BE2C (cell line): ENCODE data around the gene CCL25.
"Not testable (repeated sequence)": the region's sequence is repeated elsewhere in the genome, so short reads cannot be mapped to it uniquely, and the experiment has no call there.

Experiments
- DNase-seq: peaks from one replicate; pipeline ENCODE4 v3.0.0-alpha.2; 2020
- H3K27me3 ChIP-seq: fragments of 250-450 bp; sonication (Bioruptor Pico); 2 replicates; pipeline ENCODE4 v1.5.1; 2020; ENCODE audit warnings: mild to moderate bottlenecking
- H3K36me3 ChIP-seq: fragments of 250-450 bp; sonication (Bioruptor Pico); 2 replicates; pipeline ENCODE4 v1.5.1; 2020; ENCODE audit warnings: mild to moderate bottlenecking
- H3K4me1 ChIP-seq: fragments of 250-450 bp; sonication (Bioruptor Pico); 2 replicates; pipeline ENCODE4 v1.5.1; 2020
- H3K4me3 ChIP-seq: 2 replicates; pipeline ENCODE4 v1.5.1; 2011; ENCODE audit warnings: low read depth, low read length
- H3K9me3 ChIP-seq: fragments of 250-450 bp; sonication (Bioruptor Pico); 2 replicates; pipeline ENCODE4 v1.5.1; 2020
- TF ChIP-seq, protein P1 (sequence below): IDR thresholded peaks from 2 replicates; pipeline ENCODE4 v1.5.1; 2012; ENCODE audit warnings: mild to moderate bottlenecking, low read depth, low read length

CCL25 gene

DNA sequence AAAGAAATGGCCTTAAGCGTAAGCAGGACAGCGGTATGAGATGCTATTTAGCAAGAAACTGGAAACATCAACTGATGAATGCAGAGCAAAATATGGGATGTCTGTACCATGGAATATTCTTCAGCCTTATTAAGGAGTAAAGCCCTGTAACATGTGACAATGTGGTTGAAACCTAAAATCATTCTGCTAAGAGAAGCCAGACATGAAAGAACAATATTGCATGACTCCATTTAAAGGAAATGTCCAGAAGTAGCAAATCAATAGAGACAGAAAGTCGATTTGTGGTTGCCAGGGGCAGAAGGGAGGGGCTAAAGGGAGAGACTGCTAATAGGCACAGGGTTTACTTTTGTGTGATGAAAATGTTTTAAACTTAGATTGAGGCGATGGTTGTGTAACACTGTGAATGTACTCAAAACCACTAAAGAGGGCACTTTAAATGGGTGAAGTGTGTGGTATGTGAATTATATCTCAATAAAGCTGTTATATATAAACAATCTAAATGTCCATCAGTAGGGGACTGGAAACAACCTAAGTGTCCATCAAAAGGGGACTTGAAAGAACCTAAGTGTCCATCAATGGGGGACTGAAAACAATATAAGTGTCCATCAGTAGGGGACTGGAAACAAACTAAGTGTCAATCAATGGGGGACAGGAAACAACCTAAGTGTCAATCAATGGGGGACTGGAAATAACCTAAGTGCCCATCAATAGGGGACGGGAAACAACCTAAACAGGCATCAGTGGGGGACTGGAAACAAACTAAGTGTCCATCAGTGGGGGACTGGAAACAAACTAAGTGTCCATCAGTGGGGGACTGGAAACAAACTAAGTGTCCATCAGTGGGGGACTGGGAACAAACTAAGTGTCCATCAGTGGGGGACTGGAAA, 45.4 kb downstream of the CCL25 start:
- Histone ChIP-seq H3K4me3 (no peak overlapping the region), H3K9me3 (peaks cover 5% of the 10 kb centered on the region; the same call in 1 of the 2 replicates), H3K36me3 (no peaks in the 10 kb centered on the region), H3K4me1 (no peaks in the 10 kb centered on the region), H3K27me3 (no peaks in the 10 kb centered on the region)
- DNase-seq, result no peak
- TF ChIP-seq, protein P1, sequence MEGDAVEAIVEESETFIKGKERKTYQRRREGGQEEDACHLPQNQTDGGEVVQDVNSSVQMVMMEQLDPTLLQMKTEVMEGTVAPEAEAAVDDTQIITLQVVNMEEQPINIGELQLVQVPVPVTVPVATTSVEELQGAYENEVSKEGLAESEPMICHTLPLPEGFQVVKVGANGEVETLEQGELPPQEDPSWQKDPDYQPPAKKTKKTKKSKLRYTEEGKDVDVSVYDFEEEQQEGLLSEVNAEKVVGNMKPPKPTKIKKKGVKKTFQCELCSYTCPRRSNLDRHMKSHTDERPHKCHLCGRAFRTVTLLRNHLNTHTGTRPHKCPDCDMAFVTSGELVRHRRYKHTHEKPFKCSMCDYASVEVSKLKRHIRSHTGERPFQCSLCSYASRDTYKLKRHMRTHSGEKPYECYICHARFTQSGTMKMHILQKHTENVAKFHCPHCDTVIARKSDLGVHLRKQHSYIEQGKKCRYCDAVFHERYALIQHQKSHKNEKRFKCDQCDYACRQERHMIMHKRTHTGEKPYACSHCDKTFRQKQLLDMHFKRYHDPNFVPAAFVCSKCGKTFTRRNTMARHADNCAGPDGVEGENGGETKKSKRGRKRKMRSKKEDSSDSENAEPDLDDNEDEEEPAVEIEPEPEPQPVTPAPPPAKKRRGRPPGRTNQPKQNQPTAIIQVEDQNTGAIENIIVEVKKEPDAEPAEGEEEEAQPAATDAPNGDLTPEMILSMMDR, result no peak

DNA sequence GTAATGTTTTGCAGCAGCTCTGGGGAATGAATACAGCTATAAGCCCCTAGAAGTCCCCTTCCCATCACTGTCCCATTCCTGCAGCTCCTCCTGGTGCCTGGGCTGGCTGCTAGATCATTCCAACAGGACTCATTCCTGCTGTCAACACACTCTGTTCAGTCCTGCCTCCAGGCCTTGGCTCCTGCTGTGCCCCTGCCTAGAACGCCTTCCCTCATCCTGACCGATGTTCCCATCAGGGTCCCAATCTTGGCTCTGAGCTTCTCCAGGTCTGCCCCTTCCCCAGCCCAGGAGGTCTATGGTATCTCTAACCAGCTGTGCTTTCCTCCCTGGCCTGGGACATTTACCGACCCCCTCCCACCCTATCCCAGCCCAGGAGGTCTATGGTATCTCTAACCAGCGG, 48.8 kb downstream of the CCL25 start:
- Histone ChIP-seq H3K4me3 (no peak overlapping the region), H3K27me3 (no peaks in the 10 kb centered on the region), H3K36me3 (no peaks in the 10 kb centered on the region), H3K4me1 (no peaks in the 10 kb centered on the region), H3K9me3 (peaks cover under 1% of the 10 kb centered on the region; the same call in 1 of the 2 replicates)
- DNase-seq, result no peak
- TF ChIP-seq, protein P1, result no peak

DNA sequence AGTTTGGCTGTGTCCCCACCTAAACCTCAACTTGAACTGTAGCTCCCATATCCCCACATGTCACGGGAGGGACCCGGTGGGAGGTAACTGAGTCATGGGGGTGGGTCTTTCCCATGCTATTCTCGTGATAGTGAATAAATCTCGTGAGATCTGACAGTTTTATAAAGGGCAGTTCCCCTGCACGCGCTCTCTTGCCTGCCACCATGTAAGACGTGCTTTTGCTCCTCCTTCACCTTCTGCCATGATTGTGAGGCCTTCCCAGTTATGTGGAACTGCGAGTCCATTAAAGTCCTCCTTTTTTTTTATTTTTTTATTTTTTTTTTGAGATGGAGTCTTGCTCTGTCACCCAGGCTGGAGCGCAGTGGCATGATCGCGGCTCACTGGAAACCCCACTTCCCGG, 49.4 kb downstream of the CCL25 start:
- not testable (repeated sequence) for H3K27me3 ChIP-seq, H3K36me3 ChIP-seq, H3K4me3 ChIP-seq, H3K4me1 ChIP-seq, H3K9me3 ChIP-seq, DNase-seq

DNA sequence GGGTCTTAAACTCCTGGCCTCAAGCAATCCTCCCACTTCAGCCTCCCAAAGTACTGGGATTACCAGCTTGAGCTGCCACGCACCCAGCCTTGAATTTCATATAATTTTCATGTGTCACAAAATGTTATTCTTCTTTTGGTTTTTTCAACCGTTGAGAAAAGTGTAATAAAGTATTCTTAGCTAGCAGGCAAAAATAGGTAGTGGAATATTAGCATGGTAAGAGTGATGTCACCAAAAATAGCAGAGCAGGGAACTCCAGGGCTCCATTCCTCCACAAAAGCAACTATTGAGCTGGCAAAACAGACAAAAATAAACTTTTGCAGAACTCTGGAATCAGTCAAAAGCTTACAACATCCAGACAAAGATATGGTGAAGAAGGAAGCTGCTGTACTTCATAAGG, 52.9 kb downstream of the CCL25 start:
- Histone ChIP-seq H3K4me1 (no peaks in the 10 kb centered on the region), H3K36me3 (no peaks in the 10 kb centered on the region), H3K4me3 (no peak overlapping the region), H3K9me3 (no peaks in the 10 kb centered on the region), H3K27me3 (no peaks in the 10 kb centered on the region; the same call in 1 of the 2 replicates)
- no peak for DNase-seq
- TF ChIP-seq, protein P1, result no peak

DNA sequence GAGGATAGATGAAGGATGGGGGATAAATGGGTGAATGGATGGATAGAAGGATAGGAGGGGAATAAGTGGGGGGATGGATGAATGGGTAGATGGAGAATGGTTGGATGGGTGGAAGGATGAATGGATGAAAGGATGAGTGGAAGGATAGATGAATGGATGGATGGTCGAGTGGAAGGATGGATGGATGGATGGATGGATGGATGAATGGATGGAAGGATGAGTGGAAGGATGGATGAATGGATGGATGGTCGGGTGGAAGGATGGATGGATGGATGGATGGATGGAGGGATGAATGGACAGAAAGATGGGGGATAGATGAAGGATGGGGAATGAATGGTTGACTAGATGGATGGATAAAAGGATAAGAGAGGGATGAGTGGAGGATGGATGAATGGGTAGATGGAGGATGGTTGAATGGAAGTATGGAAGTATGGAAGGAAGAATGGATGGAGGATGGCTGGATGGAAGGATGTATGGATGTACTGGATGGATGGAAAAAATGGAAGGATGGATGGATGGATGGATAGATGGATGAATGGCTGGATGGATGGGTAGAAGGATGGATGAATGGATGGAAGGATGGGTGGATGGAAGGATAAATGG, 54.8 kb downstream of the CCL25 start:
- H3K27me3 ChIP-seq, result no peaks in the 10 kb centered on the region; the same call in 1 of the 2 replicates
- DNase-seq, result no peak
- H3K4me1 ChIP-seq, result no peaks in the 10 kb centered on the region
- H3K36me3 ChIP-seq, result no peaks in the 10 kb centered on the region
- H3K4me3 ChIP-seq, result no peak overlapping the region
- H3K9me3 ChIP-seq, result no peaks in the 10 kb centered on the region
- TF ChIP-seq, protein P1, result no peak

DNA sequence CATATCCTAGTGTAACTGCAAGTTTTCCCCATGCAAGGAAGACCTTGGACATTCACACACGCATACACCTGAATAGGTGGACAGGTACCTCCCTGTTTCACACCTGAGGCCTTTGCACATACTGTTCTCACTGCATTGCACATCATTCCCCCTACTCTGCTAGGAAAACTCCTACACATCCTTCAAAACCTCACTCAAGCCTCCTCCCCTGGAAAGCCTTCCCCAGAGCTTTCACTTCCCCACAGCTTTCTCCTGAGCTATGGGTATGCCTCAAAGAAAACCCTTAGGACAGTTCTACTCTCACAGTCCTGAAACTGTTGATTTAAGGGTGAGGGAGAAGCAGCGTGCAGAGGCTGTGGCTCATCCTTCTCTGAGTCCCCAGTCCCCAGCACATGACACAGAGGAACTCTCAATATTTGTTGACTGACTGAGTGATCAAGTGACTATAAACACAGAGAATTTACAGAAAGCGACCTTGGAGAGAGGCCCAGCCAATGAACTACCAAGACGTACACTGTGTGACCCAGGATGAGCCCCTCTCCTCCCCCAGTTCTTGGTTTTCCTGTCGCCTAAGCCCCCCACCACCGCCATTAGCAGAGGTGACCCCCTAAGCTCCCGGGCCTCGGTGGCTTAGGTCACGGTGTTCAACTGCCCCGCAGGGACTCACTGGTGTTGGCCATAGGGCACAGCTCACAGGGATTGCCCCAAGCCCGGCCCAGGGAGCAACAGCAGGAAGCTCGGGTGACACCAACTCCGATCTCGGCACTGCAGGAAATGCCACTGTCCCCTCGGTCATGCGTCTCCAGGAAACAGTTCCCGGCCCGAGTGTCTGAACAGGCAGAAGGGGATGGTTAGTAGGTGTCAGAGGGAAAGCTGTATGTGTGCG, 56.2 kb downstream of the CCL25 start:
- Histone ChIP-seq H3K4me3 (no peak overlapping the region), H3K9me3 (no peaks in the 10 kb centered on the region), H3K27me3 (no peaks in the 10 kb centered on the region; the same call in 1 of the 2 replicates), H3K36me3 (no peaks in the 10 kb centered on the region), H3K4me1 (no peaks in the 10 kb centered on the region)
- TF ChIP-seq, protein P1, result no peak
- DNase-seq, result no peak
